ENCODE results near the gene EMC1.
"Not testable (repeated sequence)": the region's sequence is repeated elsewhere in the genome, so short reads cannot be mapped to it uniquely, and the experiment has no call there.

EMC1 gene

DNA sequence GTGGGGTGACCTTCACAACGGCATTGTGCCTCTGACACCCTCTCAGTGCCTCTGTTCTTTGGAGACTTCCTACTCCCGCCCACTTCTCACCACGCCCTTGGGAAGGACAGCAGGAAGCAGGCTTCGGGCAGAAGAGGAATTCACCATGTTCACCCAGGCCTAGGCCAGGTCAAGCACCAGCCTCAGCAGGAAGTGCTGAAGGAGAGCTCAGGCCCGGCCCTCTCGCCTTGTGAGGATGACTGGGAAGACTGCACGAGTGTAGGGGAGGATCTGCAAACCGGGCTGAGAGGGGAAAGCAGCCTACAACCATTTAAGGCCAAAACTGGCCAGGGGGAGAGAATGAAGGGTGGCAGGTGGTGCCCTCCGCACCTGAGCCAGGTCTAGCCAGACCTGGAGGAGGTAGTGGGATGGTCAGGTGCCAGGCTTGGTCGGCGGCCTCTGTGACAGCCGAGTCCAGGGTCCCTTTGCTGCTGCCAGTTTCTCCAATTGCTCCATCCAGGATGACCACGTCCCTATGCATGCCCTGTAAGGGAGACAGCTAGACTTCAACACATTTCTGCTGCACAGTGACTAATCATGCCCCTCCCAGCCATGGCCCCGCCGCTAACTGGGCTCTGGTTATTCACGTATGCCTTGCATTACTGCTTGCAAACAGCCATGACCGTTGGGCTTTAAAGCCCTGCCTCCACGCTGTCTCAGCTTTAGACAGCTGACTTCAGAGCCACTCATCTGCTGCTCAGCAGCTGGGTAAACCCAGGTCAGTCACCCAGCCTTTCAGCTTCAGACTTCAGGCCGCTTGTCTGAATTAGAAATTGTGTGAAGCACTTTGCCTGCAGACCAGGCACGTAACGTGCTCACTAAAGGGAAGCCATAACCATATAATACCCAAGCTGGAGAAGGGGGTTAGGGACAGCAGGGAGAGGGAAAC, 9.2 kb upstream of the EMC1 start:
- no peak for DNase-seq (ENCODE audit: low read depth)

DNA sequence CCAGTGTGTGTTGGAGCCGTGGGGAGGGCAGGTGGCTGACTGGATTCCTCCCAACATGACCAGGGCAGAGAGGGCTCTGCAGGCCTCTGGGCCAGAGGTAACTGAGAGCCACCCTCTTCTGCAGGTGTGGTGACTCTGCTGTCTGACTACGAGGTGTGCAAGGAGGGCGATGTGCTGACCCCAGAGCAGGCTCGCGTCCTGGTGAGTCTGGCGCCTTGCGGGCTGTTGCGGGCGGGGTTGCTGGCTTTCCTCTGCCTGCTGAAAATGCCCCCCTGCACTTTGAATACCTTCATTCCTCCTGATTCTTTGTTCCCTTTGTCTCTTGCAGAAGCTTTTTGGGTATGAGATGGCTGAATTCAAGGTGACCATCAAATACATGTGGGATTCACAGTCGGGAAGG, 7.0 kb upstream of the EMC1 start:
- no peak for DNase-seq (ENCODE audit: low read depth)

DNA sequence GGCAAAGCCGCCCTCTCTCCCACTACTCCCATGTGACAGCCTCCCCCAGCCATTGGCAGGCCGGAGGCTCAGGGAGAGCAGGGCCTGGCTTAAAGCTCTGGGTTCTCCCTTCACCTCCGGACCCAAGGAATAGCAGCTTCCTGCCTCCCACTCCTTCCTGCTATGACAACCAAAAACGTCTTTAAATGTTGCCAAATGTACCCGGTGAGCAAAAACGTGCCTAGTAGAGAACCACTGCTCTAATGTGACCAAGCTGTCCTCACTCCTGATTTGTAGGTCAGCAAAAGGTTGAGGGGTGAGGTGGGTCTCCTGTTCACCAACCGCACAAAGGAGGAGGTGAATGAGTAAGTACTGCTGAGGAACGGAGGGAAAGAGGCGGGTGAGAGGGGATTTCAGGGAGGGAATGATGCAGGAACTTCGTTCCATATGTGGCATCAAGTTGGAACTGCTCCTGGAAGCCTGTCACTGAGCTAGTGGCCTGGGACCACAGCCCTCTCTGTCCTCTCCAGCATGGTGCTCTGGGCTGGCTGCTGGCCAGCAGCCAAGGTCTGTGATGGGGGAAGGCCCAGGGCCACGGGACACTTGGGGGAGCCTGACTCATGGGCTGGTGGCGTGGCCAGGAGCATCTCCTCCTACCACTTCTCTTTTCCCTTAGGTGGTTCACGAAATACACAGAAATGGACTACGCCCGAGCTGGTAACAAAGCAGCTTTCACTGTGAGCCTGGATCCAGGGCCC, 6.0 kb upstream of the EMC1 start:
- DNase-seq (ENCODE audit: low read depth): no peak

DNA sequence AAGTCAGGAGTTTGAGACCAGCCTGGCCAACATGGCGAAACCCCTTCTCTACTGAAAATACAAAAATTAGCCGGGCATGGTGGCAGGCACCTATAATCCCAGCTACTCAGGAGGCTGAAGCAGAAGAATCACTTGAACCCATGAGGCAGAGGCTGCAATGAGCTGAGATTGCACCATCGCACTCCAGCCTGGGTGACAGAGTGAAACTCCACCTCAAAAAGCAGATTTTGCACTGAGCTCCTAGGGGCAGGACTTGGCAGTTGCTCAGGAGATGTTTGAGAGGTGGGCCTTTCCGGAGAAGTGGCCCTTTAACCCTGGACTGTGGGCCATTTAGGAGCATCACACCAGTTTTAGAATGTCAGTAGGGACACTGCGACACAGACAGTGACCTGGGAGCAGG, 5.0 kb upstream of the EMC1 start:
- not testable (repeated sequence) for DNase-seq (ENCODE audit: low read depth)

DNA sequence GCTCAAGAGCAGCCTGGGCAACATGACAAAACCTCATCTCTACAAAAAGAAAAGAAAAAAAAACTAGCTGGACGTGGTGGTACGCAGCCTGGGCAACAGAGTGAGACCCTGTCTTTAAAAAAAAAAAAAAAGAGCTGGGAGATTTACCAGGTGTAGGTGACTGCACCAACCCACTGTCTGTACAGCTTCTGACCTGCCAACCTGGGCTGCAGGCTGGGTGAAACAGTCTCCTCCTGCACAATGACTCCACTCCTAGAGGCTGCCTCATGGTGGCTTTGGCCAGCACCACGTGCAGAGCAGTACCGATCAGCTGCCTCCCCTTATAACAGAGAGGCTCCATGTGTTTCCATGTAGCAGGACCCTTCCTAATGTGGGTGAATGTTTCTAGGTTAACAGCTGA, 4.0 kb upstream of the EMC1 start:
- no peak for DNase-seq (ENCODE audit: low read depth)

DNA sequence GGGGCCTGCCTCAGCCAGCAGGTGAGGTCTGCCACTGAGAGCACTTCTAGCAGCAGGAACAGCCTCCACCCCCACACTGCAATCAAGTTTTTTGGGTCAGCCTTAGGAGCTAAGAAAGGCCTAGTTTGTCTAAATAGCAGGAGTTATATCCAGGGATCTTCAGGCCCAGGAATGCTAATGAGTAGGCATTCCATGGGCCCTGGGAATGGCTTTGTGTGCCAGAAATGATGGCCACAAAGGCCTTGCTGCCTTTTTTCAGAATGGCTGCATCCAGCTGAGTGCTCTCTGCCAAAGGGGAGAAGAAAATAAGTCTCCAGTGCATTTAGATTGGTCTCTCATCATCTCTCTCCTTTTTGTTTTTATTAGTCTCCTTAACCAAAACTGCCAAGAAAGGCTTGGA, 3.1 kb upstream of the EMC1 start:
- no peak for DNase-seq (ENCODE audit: low read depth)

DNA sequence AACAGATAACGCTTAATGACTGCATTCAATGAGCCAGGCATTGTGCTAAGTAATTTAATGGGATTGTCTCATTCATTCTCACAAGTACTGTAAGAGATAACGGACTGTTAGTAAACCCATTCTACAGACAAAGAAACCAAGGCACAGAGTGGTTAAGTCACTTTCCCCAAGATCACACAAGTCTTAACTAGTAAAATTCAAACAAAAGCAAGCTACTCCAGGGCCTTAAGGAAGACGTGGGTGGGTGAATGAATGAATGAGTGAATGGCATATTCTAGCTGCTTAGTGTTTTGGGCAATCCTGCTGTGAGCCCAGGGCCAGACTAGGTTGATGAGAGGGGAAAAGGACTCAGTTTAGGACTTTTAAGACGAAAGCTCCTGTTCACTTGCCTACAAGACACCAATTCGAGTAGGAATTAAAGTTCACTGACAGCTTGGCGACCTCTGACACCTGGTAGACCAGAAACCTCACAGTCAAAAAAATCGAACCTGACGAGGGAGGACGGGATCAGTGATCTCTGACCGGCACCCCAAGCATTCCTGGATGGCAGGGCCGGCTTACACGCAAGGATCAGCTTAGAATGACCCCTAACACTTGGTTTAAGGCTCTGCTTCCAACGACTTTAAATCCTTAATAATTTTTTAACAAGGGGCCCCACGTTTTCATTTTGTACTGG, 557 bp downstream of the EMC1 start:
- no peak for DNase-seq (ENCODE audit: low read depth)

DNA sequence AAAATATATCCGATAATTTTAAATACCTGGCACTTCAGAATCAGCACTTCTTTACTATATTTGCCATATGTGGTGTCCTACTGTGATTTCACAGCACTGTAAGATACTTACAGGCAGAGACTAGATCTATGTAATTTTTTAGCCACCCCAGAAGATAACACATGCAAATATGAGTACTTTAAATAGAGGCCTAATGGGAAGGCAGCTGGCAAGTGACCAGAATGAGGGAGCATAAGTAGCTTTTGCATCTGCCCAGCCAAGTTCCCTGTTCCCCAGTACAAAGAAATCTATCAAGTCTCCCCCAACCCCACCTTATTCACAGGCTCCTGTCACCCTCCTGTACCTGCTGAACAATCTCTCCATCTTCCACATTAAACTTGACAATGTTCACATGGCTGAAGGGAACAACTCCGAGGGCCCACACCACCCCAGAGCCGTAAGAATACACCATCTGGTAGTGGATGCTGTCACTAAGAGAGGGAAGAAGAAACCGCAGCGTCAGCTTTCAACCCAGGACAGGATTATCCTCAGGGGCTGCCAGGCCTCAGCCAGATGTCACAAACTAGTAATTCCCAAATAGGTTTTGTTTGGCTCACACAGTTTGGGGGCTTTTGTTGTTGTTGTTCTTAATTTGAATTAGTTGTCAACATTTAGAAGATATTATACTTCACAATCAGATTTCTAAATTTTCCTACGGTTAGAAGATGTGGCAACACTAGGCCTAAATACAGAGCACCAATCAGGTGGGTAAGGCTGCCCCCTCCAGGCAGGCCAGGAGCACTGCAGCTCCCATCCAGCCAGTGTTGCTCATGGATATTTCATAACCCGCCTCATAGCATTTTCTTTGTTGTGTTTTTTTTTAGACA, 10.4 kb downstream of the EMC1 start:
- DNase-seq (ENCODE audit: low read depth): peak; percentile 60

DNA sequence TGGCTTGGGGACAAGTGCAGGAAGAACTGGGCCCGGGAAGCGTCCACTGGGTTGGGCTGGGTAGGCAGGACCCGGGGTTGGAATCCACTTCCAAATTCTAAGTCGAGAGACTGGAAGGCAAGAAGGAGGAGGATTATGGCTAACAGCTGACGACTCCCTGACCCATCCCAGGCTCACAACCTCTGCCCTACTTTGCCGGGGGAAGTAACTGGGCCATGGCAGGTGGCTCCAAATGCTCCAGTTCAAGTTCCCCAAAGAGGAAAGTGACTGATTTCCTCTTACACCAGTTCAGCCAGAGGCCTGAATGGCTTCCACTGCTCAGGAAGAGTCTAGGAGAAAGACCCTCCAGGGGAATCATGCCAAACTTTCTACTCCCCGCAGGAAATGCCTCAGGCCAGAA, 11.4 kb downstream of the EMC1 start:
- no peak for DNase-seq (ENCODE audit: low read depth)

DNA sequence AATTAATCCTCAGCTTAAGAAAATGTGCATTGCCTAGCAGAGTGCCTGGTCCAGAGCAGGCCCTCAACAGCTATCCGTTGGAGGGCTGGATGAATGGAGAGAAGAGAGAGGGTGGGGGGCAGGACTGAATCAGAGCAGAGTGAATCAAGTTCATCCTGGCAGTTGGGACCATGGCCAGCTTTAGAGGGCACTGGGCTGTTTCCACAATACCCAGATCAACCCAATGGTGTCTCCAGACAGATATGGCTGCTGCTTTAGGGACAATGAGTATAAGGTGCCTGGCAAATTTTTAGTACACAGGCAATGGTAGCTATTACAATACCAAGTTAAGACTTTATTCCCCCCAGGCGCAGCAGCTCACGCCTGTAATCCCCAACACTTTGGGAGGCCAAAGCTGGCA, 17.1 kb downstream of the EMC1 start:
- DNase-seq (ENCODE audit: low read depth): no peak

DNA sequence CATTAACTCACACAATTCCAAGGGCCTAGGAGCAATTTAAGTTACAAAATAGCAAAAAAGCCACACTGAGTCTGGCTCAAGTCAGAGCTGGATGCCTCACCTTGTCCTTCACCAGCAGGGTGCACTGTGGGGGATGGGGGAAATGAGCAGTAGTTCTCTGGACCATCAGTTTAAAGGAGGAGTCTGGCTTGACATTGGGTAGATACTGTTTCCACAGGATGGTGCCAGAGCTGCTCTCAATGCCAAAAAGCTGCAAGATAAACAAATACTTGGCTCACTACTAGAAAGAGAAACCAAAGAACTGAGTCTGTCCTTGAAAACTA, 18.8 kb downstream of the EMC1 start:
- DNase-seq (ENCODE audit: low read depth): no peak

DNA sequence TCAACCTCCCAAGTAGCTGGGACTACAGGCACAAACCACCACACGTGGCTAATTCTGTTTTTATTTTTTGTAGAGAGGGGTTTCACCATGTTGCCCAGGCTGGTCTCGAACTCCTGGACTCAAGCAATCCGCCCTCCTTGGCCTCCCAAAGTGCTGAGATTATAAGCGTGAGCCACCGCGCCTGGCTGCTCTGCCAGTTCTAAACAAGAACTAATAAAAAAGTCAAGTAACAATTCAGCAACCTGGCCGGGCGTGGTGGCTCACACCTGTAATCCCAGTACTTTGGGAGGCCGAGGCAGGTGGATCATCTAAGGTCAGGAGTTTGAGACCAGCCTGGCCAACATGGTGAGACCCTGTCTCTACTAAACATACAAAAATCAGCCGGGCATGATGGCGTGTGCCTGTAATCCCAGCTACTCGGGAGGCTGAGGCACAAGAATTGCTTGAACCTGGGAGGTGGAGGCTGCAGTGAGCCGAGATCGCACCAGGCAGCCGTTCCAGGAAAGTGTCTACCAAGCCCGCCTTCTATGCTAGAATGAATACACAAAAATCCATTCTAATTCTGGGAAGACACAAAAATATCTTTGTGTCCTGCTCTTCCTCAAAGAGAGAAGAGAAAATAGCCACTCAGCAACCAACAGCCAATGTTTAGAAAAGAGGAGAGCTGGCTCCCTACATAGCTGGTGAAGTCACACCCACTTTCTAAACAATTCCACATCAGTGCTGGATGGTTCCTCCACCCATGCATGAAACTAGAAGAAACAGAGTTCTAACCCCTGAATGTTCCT, 19.4 kb downstream of the EMC1 start:
- not testable (repeated sequence) for DNase-seq (ENCODE audit: low read depth)

DNA sequence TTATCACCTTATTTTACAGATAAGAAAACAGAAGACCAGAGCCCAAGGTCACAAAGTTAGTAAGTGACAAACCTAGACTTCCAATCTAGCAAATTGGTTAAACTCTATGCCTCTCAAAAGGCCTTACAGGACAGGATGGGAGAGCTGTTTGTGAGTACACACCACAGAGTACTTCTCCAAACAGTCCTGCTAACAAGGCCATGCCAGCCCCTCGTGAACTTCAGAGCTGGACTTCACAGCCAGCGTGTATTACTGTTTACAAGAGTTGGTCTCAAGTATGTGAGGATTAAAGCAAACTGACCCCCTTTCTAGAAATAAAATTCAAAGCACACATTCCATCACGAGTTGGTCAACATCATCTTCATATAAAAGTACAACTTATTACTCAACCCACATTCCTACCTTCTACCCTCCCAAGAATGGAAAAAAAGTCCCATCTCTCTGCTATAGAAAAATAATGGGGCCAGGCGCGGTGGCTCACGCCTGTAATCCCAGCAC, 21.4 kb downstream of the EMC1 start:
- no peak for DNase-seq (ENCODE audit: low read depth)

DNA sequence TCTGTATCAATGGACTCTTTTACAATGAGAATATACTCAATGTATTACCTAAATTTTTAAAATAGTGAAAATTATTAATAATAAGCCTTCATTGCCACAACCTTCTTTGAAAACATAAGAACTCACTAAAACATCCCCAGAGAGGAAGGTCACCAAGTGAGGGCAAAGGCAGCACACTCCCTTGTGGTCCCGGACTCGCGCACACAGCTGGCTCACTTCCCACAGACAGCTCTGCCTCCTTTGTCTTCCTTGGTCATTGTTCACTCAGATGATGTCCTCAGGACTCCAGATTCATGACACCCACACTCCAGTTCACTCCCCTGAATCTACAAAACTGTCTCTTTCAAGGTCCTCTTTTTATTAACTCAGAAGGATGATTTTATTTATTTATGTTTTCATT, 22.1 kb downstream of the EMC1 start:
- DNase-seq (ENCODE audit: low read depth): no peak

DNA sequence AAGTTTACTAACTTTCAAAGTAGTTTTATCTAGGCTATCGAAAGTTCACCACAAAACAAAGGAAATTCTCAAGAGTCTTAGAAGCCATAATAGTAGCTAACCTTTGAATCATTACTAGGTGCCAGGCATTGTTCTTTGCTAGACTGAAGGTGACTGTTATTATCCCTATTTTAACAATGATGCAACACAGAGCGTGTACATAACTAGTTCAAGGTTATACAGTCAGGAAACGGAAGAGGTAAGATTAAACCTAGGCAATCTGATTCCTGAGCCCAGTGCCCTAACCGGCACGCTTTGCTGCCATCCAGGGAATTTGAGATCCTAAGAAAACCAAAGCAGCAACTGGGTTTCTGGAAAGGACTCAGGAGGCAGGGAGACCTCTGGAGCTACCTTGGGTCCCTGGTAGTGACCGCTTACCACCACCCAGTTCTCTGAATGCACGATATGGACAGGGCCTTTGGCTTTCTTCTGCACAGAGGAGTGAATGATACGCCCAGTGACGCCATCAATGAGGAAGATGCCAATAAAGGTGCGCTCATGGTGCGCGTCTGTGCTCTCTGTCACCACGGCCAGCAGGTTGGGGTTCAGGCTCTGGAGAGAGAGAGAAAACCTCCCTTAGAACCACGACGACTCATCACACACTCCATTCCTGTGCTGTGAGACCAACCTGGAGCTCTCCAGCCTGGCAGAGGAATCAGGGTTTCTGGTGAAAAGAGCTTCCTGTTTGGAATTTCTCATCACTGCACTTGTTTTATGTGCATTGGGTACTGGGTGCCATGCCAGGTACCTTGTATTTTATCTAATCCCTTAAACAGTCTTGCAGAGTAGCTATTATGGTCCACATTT, 28.1 kb downstream of the EMC1 start:
- DNase-seq (ENCODE audit: low read depth): no peak

DNA sequence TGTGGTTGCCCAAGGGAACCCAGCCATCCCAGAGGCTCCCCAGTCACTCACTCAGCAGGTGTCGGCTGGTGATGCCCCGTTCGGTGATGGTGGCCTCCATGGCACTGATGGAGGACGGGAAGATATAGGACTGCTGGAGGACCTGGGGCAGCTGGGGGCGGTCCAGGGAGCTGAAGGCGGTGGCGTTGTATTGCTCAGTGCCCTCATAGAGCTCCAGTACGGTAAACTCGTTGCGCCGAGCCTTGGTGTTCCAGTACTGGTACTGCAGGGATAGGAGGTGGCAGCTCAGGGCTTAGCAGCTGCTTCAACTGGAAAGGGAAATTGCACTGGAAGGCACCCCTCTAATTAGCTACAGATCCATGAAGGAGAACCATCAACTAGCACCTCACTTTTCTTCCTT, 28.8 kb downstream of the EMC1 start:
- DNase-seq (ENCODE audit: low read depth): no peak

DNA sequence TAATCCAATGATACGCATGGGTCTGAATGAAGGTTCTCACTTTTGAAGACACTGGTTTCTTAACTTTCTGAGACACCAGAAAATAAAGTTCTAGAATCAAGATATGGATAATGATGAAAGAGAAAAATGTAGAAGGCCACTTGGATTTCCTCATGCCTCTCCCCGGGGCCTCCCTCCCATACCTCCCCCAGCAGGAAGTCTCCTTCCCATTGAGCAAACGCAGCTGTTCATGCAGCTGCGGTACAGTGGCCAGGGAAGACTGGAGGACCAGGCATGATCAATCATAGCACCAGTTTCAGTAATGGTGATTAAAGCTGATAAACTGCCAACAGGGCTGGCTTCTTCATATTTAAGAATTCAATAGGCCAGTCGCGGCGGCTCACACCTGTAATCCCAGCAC, 30.3 kb downstream of the EMC1 start:
- DNase-seq (ENCODE audit: low read depth): no peak

DNA sequence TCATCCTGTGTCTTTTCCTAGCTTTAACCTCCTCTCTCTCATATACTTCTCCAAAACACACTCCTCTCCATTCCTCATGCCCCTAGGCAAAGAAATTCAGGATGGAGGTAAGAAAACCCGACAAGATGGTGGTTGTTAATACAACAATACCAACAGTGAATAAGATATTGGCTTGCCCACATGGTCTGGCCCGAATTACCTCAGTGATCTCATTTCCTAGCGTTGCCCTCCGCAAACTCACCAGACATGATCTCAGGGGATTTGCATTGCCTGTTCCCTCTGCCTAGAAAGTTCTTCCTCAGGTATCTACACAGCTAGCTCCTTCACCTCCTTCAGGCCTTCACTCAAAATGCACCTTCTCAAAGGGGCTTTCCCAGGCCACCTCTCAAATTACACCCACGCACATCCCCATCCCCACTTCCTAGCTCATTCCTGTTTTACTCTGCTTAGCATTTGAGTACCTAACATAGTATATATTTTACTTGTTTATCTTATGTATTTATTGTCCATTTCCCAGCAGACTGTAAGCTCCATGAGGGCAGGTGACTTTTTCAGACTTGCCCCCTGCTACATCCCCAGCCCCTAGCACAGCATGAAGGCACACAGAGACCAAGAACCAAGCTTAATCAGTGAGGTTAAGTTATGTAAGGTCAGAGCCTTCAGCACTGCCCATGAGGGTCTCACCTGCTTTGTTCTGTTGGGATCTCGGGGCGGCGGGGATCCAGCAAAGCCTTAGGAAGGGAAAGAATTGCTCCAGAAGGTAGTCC, 31.1 kb downstream of the EMC1 start:
- DNase-seq (ENCODE audit: low read depth): no peak

DNA sequence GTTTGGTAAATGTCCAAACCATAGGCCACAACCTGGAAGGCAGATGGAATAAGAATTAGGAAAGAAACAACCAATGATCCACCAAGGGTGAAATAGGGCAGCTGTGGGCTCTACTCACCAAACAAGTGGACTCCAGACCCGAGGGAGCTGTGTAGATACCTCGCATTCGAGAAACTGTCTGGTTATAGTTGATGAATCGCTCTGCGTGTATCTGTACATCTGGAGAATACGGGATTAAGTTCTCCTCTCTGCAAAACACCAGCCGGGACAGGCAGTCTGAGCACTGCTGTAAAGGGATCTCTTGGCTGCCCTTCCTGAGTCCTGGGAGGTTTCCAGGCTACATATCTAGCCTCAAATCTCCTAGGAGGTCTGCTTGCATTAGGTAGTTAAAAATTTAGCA, 31.9 kb downstream of the EMC1 start:
- DNase-seq (ENCODE audit: low read depth): no peak

All from stimulated activated CD8-positive, alpha-beta memory T cell treated with anti-CD3 and anti-CD28 coated beads, Interleukin-15, amount 100 ng/mL, for 24 hours (primary cell).